Suppressor macrophage treated with lipopolysaccharide for 1 hour (primary cell): ENCODE measurements around the gene HSFX3.
A peak's percentile ranks its signal among the peaks of the same experiment; 100 is the strongest.
"Not testable (repeated sequence)": the region's sequence is repeated elsewhere in the genome, so short reads cannot be mapped to it uniquely, and the experiment has no call there.

Experiments
- DNase-seq, 3 donors: peaks; one replicate each; pipeline ENCODE4 v3.0.0-alpha.2; 2020 to 2022

HSFX3 gene

GRCh38 chrX:149541521-149542047, 8.1 kb downstream of the HSFX3 start:
- peak; percentile 13 to 19 (median 15) for DNase-seq

- peak; percentile 69 to 81 (median 78) for DNase-seq
Observed at GRCh38 chrX:149540621-149541520, 8.9 kb downstream of the HSFX3 start, which contains the start of gene EOLA1. Gene EOLA1 (plus strand): TSS chrX:149541012. CDS start chrX:149545631, 4,619 bp downstream.

- DNase-seq, result peak; percentile 83 to 96 (median 92)
Observed at GRCh38 chrX:149540131-149540620, 9.5 kb downstream of the HSFX3 start.

- peak; percentile 83 to 90 (median 83) for DNase-seq
Observed at GRCh38 chrX:149539283-149540130, 10.2 kb downstream of the HSFX3 start.

- DNase-seq, result not testable (repeated sequence)
Observed at GRCh38 chrX:149537474-149537873, 12.2 kb downstream of the HSFX3 start.

DNA sequence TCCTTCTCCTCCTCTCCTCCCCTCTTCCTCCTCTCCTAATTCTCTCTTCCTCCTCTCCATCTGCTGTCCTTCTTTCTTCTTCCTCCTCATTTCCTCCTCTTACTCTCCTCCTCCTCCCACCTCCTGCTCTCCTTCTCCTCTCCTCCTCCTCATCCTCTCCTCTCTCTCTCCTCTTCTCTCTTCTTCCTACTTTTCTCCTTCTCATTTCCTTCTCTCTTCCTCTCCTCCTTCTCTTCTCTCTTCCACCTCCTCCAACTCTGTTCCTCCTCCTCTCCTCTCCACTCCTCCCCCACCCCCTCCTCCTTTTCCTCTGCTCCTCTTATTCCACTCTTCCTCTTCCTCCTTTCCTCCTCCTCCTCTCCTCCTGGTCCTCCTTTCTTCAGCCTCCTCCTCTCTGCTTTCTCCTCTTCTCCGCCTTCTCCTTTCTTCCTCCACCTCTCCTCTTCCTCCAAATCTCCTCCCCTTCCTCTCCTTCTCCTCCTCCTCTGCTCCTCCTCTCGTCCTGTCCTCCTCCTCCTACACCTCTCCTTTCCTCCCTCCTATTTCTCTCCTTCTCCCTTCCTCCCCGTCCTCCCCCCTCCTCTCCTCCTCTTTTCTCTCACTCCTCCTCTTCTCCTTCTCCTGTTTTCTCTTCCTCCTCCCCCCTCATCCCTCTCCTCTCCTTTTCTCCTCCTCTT, 14.7 kb downstream of the HSFX3 start:
- DNase-seq, result not testable (repeated sequence)

GRCh38 chrX:149533999-149534398, 15.7 kb downstream of the HSFX3 start:
- not testable (repeated sequence) for DNase-seq

DNA sequence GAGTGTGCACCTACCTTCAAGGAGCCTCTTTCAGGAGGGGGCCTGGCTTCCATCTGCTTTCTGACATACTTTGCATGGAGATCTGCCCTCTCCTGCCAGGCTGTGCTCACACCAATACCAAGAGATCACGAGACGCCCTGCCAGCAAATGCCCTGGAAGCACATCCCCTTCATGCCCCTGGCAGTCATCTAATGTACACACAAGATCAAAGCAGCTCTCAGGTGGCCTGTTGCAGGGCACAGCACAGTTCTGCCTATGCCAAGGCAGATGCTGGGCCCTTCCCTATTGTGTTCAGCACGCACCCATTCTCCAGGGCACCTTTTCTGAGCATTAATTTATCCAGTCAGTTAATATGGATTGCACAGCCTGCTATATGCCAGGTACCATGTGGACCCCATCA, 16.9 kb downstream of the HSFX3 start:
- DNase-seq, result not testable (repeated sequence)

DNA sequence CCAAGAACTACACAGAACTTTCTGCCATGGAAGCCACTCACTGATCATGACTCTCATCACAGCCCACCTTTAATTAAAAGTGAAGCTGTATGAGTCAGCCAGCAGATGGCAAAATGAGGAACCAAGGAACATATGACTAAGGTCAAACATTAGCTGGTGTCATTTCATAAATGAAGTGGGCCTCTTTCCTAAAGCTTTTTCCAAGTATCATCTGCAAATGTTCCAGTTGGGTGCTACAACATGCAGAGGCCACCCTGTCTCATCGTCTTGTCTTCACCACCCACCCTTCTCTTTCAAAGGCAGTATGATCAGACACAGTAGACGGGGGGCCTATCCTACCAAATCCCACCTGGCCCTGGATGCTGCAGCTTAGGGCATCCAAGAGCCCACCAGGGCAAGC, 18.1 kb downstream of the HSFX3 start:
- peak; percentile 30 to 52 (median 49) for DNase-seq

GRCh38 chrX:149528381-149528780, 21.3 kb downstream of the HSFX3 start:
- no peak for DNase-seq

- peak in 2 of 3 donors; percentile 25 to 26 for DNase-seq
Observed at GRCh38 chrX:149527705-149528104, 22.0 kb downstream of the HSFX3 start.

DNA sequence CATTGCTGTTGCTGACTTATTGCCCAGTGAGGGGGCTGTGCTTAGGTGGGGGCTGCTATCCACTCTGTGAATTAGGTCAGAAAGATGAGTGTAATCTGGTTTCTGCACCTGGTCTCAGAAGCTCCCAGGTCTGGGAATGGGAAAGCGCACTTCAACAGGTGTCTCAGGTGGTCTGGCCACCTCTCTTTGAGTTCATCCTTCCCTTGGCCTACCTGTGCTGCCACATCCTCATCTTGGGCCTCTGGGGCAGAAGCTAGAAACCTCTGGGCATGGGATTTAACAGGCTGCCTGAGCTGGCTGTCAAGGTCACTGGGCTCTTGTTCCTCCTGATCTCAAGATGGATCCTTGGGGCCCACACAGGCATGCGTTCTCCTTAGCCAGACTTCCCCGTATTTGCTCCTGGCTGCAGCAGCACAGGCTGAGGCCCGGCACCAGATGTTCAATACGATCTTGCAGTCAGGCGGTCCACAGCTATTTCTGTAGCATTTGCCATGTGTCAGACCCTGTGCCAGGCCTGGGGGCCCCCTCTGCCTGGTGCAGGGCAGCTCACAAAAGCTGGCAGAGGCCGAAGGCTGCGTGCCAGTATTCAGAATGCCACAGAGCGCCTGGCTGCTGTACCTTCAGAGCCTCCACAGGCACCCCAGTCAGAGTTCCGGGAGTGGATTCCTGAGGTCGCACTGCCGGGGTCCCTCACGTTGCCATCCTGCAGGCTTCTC, 23.2 kb downstream of the HSFX3 start:
- not testable (repeated sequence) for DNase-seq

GRCh38 chrX:149525903-149526302, 23.8 kb downstream of the HSFX3 start:
- DNase-seq, result not testable (repeated sequence)

DNA sequence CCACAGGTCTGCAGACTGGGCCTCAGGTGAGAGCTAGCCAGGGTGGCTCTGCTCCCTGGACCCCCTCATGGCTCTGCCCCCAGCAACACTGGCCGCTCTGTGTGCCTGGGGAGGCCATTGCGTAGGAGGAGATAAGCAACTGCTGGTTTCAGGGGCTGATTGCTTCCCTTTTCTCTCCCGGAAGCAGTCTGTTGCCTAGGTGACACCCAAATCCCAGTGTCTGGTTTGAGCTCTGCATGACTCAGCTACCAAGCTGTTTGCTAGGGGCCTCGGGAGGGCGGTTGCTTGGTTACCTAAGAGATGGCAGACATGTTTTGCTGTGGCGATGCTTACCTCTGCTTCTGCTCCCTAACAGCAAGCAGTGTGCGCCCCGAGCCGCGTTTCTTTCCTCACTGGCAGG, 24.3 kb downstream of the HSFX3 start:
- peak; percentile 54 to 55 (median 54) for DNase-seq

DNA sequence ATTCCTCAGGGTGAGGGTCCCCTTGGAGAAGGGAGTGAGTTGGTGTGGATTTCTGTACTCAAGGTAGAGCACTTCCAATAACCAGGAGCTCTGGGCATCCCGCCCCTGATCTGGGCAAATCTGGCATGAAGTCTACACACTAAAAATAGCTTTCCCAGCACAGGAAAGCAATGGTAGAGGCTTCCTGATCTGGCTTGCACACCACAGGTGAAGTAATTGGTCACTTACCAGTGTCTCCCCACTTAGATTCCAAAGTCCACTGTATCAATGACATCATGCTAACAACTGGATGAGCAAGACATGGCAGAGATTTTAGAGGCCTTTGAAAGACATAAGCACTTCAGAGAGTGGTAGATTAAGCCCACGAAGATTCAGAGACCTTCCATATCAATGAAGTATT, 26.8 kb downstream of the HSFX3 start:
- no peak for DNase-seq

GRCh38 chrX:149521438-149521837, 28.3 kb downstream of the HSFX3 start:
- DNase-seq, result no peak

- not testable (repeated sequence) for DNase-seq
Observed at GRCh38 chrX:149520636-149521277, 29.0 kb downstream of the HSFX3 start.

DNA sequence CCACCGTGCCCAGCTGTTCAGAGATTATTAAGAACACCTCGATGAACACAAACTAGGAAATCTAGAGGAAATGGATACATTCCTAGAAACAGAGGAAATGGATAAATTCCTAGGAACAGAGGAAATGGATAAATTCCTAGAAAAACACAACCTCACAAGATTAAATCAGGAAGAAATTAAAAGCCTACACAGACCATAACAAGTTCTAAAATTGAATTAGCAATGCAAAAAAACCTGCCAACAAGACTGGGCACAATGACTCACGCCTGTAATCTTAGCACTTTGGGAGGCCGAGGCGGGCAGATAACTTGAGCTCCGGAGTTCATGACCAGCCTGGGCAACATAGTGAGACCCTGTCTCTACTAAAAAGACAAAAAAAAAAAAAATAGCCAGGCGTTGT, 31.5 kb downstream of the HSFX3 start:
- DNase-seq, result no peak

DNA sequence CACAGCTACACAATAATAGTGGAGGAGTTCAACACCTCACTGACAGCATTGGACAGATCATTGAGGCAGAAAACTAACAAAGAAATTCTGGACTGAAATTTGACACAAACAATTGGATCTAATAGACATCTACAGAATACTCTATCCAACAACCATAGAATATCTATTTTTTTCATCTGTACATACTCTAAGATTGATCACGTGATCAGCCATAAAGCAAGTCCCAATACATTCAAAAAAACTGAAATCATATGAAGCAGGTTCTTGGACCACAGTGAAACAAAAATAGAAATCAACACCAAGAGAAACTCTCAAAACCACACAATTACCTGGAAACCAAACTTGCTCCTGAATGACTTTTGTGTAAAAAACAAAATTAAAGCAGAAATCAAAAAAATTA, 32.4 kb downstream of the HSFX3 start:
- DNase-seq, result no peak

GRCh38 chrX:149516604-149517003, 33.1 kb downstream of the HSFX3 start:
- DNase-seq, result no peak

DNA sequence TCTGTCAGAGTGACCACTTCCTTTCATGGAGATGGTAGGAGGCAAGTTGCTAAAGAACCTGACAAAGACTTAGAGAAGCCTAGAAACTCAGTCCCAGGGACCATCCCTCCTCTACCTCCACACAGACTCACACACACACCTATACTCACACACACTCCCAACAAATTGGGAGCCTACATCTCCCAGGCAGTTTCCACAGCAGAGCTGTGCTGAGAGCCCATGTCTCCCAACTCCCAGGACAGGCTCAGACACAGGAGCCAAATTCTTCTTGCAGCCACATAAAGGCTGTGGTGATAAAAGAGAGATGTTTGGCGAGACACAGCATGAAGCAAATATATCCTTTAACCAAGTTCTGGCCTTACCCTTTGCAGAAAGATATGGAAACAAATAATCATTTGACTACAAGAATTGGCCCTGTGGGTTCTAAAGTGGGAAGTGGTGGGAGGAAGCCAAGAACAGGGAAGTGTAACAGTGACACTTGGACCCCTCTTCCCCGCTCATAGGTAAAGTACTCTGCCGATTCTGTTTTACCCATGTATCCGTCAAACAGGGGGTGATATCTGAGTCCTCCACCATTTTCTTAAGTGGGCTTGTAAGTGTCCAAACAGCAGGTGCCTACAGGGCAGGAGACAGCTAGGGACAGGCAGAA, 33.6 kb downstream of the HSFX3 start:
- DNase-seq, result peak in 1 of 3 donors; percentile 16
